HG02870 (cell line): ENCODE measurements around the gene RP2.

Source experiments
- ATAC-seq: cut with Tn5 transposase; IDR thresholded peaks from one replicate; pipeline ENCODE4 v1.9.1; 2021; ENCODE audit warnings: mild to moderate bottlenecking, moderate library complexity; ENCODE audit not compliant: unreplicated experiment

The RP2 gene

DNA sequence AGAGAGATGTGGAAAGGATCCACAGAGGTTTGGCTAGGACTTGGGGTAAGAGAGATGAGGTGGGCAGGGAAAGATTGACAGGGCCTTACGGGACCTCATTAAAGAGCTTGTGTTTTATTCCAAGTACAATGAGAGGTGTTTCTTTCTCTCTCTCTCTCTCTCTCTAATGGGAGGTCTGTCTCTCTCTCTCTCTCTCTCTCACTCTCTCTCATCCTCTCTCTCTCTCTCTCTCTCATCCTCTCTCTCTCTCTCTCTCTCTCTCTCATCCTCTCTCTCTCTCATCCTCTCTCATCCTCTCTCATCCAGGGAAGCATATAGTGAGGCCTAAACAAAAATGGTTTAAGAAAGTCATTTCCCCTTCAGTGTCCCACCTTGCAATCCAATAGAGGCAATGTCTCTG lies 80.8 kb downstream of the RP2 start:
- no peak for ATAC-seq

DNA sequence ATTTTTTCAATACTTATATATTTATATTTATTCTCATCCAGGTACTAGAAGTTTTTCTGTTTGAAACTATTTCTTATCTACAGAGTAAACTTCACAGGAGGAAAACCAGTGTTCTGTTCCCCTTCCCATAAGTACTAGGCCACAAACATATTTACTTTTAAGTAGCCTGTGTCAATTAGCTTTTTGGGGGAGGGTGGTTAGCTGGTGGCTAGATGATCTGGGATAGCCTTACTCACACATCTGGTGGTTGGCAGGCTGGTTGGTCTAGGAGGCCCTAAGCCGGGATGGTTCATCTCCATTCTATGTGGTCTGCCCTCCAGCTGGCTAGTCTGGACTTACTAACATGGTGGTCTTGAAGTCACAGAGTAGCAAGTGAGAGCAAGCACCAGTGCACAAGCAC lies 81.6 kb downstream of the RP2 start:
- no peak for ATAC-seq

DNA sequence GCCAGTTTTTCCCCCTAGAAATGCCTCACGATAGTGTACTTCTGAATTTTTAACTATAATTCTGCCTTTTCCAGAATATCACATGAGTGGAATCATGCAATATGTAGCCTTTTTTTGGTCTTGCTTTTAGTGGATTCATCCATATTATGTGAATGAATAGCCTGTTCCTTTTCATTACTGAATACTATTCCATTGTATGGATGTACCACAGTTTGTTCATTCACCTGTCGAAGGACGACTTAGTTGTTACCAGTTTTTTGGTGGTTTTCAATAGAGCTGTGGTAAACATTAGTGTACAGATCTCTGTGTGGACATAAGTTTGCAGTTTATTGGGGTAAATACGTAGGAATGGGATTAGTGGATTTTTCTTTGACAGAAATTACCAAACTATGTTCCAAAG lies 83.4 kb downstream of the RP2 start:
- no peak for ATAC-seq

DNA sequence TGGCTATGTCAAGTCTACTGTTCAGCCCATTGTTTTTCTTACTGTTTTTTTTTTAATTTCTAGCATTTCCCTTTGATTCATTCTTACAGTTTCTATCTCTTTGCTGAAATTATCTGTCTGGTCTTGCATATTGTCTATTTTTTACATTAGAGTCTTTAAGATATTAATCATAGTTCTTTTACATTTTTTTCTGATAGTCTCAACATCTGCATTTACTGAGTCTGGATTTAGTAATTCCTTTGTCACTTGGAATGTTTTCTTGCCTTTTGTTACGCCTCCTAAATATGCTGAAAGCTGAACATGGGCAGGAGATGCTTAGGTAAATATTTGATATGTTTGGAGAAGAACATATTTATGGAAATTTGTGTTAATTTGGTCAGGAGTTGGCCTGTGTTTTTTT lies 85.8 kb downstream of the RP2 start:
- ATAC-seq = no peak

DNA sequence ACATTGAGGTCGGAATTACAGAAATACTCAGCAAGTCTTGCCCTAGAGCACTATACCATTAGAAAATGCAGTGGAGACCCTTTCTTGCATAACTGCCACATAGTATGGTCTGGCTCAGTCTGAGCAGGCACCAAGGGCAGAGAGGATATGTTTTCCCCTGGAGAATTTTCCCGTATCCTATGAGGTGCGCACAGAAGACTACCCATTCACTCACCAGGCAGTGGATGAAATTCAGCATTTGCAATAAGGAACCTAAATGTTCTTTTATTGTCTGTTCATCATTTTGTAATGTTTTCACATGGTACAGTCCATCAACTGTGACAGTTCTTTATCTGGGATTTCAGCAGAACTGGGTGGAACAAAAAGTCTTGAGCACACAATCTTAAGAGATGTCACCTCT lies 90.9 kb downstream of the RP2 start:
- no peak for ATAC-seq

DNA sequence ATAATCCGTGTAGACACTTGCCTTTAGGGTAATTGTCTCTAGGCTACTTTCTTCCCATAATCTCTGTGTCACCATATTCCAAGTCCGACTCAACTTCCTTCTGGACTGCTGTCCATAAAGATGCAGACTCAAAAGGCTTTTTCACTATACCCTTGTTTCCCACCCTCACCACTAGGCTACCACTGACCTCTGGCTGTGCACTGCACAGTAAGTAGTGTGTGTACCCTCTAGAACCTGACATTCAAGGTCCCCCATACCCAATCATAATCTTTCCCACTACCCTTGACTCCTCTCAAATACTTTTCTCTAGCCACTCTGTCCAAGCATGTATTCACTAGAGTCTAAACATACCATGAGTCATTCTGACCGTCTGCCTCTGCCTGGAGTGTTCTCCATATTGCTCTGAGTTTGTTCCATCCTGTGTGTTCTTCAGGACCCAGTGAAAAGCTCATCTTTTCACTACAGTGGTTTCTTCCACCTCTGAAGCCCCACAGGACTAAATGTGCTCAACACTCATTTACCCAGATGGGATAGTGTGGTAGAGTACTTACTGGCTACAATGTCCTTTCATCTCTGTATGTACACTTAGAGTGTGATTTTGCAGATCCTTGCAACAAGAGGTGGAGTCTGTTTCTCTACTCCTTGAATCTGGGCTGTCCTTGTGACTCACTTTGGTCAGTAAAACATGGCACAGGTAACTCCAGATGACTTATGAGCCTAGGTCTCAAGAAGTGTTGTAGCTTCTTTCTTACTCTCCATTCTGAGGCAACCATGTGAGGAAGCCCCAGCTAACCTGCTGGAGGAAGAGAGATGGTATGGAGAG lies 92.8 kb downstream of the RP2 start:
- ATAC-seq = no peak
